ENCODE results near the gene SLIT3. TPM values are rescaled to one million over a fixed set of nuclear protein-coding genes. Genes with fewer than 3 reads are reported as not detected.

Gene SLIT3
- total and polyA plus RNA-seq, 5 donors from 2014 or later: not detected

DNA sequence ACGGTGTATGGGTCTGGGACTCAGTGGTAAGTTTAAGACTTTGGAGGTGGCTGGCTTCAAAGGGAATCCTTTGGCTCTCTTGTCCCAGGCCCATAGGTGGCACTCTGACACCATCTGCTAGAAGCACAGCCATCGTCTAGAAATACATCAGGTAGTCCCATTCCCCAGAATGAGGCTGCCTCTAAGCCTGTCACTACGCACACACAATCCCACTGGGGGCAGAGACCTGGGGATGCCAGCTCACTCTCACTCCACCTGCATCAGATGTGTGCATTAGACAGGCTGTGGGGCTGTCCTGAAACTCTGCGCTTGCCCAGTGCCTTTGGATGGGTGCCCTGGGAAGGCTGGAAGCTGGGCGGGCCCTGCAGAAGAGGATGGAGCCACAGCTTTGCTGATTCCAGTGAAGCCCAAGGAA is 594.3 kb downstream of the SLIT3 start:
- Histone ChIP-seq H3K4me1 (ENCODE audit: control insufficient read depth, insufficient read depth, low read length, poor library complexity, severe bottlenecking) (no peaks in the 10 kb centered on the region), H3K36me3 (ENCODE audit: control insufficient read depth, insufficient read depth, low read length) (no peaks in the 10 kb centered on the region), H3K27me3 (ENCODE audit: control insufficient read depth, insufficient read depth, low read length) (no peaks in the 10 kb centered on the region), H3K27ac (ENCODE audit: insufficient read depth, low read length, poor library complexity, severe bottlenecking) (no peak overlapping the region), H3K9me3 (ENCODE audit: control insufficient read depth in 2 of 2, low read length in 2 of 2) (no peaks in the 10 kb centered on the region), H3K4me3 (ENCODE audit: low read depth, low read length) (no peak overlapping the region)
- no peaks in the 10 kb centered on the region for H3K36me3 Mint-ChIP-seq
- ATAC-seq (ENCODE audit: low read depth in 2 of 2): no peak
- peaks cover 0 to 3% (median 0%) of the 10 kb centered on the region in 7 donors for H3K9me3 Mint-ChIP-seq
- no peaks in the 10 kb centered on the region for H3K4me1 Mint-ChIP-seq
- DNase-seq: peak in 1 of 3 donors; percentile 18
- H3K27me3 Mint-ChIP-seq: no peaks in the 10 kb centered on the region
- H3K4me3 Mint-ChIP-seq: no peak overlapping the region
- H3K27ac Mint-ChIP-seq: no peak overlapping the region

DNA sequence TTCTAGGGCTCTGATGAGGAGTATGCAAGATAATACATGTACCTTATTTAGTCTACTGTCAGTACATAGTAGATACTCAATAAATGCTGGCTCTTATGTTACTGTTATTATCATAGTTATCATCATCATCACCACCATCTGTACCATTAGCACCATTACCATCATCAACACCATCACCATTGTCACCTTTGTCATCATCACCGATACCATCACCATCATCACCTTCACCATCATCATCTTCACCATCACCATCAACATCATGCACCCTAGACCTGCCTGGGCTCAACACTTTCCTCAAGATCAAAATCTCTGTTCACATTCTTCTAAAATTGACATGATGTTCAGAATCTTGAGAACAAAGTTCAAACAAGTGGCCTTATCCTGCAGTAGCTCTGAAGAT is 595.6 kb downstream of the SLIT3 start:
- ATAC-seq (ENCODE audit: low read depth in 2 of 2) (no peak), DNase-seq (no peak)
- no peak overlapping the region for H3K4me3 ChIP-seq (ENCODE audit: low read depth, low read length)
- Mint-ChIP-seq H3K4me1 (no peaks in the 10 kb centered on the region), H3K27me3 (no peaks in the 10 kb centered on the region), H3K9me3 (peaks cover 0 to 3% (median 0%) of the 10 kb centered on the region in 7 donors), H3K4me3 (no peak overlapping the region), H3K36me3 (no peaks in the 10 kb centered on the region), H3K27ac (no peak overlapping the region)
- no peak overlapping the region for H3K27ac ChIP-seq (ENCODE audit: insufficient read depth, low read length, poor library complexity, severe bottlenecking)
- H3K4me1 ChIP-seq (ENCODE audit: control insufficient read depth, insufficient read depth, low read length, poor library complexity, severe bottlenecking): no peaks in the 10 kb centered on the region
- H3K9me3 ChIP-seq (ENCODE audit: control insufficient read depth in 2 of 2, low read length in 2 of 2): no peaks in the 10 kb centered on the region
- H3K27me3 ChIP-seq (ENCODE audit: control insufficient read depth, insufficient read depth, low read length): no peaks in the 10 kb centered on the region
- no peaks in the 10 kb centered on the region for H3K36me3 ChIP-seq (ENCODE audit: control insufficient read depth, insufficient read depth, low read length)

DNA sequence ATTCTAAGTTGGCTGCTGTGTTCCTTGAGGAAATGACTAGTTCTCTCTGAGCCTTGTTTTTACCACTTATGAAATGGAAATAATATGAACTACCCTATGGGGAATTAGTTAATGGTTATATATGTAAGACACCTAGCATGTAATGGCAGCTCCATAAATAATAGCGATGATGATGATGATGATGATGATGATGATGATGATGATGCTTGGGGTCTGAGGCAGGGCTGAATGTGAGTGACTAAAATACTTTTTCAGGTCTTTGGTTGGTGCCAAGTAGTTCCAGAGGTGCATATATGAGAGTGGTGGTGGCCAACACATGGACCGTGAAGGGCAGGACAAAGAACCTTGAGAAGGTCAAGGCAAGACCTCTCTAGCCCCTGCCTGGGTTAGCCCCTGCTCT is 598.4 kb downstream of the SLIT3 start:
- Mint-ChIP-seq H3K27ac (no peak overlapping the region), H3K36me3 (no peaks in the 10 kb centered on the region), H3K4me1 (no peaks in the 10 kb centered on the region), H3K4me3 (no peak overlapping the region), H3K9me3 (peaks cover 0 to 3% (median 0%) of the 10 kb centered on the region in 7 donors), H3K27me3 (no peaks in the 10 kb centered on the region)
- Histone ChIP-seq H3K4me1 (ENCODE audit: control insufficient read depth, insufficient read depth, low read length, poor library complexity, severe bottlenecking) (no peaks in the 10 kb centered on the region), H3K27me3 (ENCODE audit: control insufficient read depth, insufficient read depth, low read length) (no peaks in the 10 kb centered on the region), H3K9me3 (ENCODE audit: control insufficient read depth in 2 of 2, low read length in 2 of 2) (no peaks in the 10 kb centered on the region), H3K27ac (ENCODE audit: insufficient read depth, low read length, poor library complexity, severe bottlenecking) (no peak overlapping the region), H3K4me3 (ENCODE audit: low read depth, low read length) (no peak overlapping the region), H3K36me3 (ENCODE audit: control insufficient read depth, insufficient read depth, low read length) (no peaks in the 10 kb centered on the region)
- DNase-seq (no peak), ATAC-seq (ENCODE audit: low read depth in 2 of 2) (no peak)

DNA sequence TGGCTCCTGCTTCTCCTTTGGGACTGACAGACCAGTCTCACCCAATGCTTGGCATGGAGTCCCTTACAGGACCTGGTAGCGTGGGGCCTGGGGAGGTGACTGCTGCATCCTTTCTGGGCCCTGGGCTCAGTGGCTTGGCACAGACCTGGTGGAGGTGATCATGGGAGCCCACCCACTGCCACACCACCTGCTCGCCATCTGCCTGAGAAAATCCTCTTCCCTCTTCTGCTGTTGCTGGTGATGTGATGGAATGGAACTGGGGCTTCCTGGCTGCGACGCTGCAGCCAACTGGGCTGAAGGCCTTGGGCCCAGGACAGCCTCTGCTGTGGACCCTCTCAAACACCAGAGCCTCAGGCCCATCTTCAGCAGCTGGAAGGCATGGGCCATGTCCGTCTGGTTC is 599.3 kb downstream of the SLIT3 start:
- Histone ChIP-seq H3K9me3 (ENCODE audit: control insufficient read depth in 2 of 2, low read length in 2 of 2) (no peaks in the 10 kb centered on the region), H3K4me3 (ENCODE audit: low read depth, low read length) (no peak overlapping the region), H3K27me3 (ENCODE audit: control insufficient read depth, insufficient read depth, low read length) (no peaks in the 10 kb centered on the region), H3K4me1 (ENCODE audit: control insufficient read depth, insufficient read depth, low read length, poor library complexity, severe bottlenecking) (no peaks in the 10 kb centered on the region), H3K27ac (ENCODE audit: insufficient read depth, low read length, poor library complexity, severe bottlenecking) (no peak overlapping the region), H3K36me3 (ENCODE audit: control insufficient read depth, insufficient read depth, low read length) (no peaks in the 10 kb centered on the region)
- Mint-ChIP-seq H3K9me3 (peaks cover 0 to 3% (median 0%) of the 10 kb centered on the region in 7 donors), H3K4me3 (no peak overlapping the region), H3K36me3 (no peaks in the 10 kb centered on the region), H3K4me1 (no peaks in the 10 kb centered on the region), H3K27me3 (peaks cover 4% of the 10 kb centered on the region), H3K27ac (no peak overlapping the region)
- DNase-seq (no peak), ATAC-seq (ENCODE audit: low read depth in 2 of 2) (no peak)

GRCh38 chr5:168699002-168699401 is 601.9 kb downstream of the SLIT3 start:
- Mint-ChIP-seq H3K4me3 (no peak overlapping the region), H3K27me3 (peaks cover 5% of the 10 kb centered on the region), H3K4me1 (no peaks in the 10 kb centered on the region), H3K27ac (no peak overlapping the region), H3K9me3 (peaks cover 0 to 3% (median 0%) of the 10 kb centered on the region in 7 donors), H3K36me3 (no peaks in the 10 kb centered on the region)
- DNase-seq: no peak
- Histone ChIP-seq H3K27me3 (ENCODE audit: control insufficient read depth, insufficient read depth, low read length) (no peaks in the 10 kb centered on the region), H3K27ac (ENCODE audit: insufficient read depth, low read length, poor library complexity, severe bottlenecking) (no peak overlapping the region), H3K4me1 (ENCODE audit: control insufficient read depth, insufficient read depth, low read length, poor library complexity, severe bottlenecking) (no peaks in the 10 kb centered on the region), H3K9me3 (ENCODE audit: control insufficient read depth in 2 of 2, low read length in 2 of 2) (no peaks in the 10 kb centered on the region), H3K36me3 (ENCODE audit: control insufficient read depth, insufficient read depth, low read length) (no peaks in the 10 kb centered on the region), H3K4me3 (ENCODE audit: low read depth, low read length) (no peak overlapping the region)
- no peak for ATAC-seq (ENCODE audit: low read depth in 2 of 2)

- Mint-ChIP-seq H3K9me3 (peaks cover 0 to 3% (median 0%) of the 10 kb centered on the region in 7 donors), H3K27me3 (peaks cover 11% of the 10 kb centered on the region)
These were observed 603.8 kb downstream of the SLIT3 start for GRCh38 chr5:168697034-168697720.

DNA sequence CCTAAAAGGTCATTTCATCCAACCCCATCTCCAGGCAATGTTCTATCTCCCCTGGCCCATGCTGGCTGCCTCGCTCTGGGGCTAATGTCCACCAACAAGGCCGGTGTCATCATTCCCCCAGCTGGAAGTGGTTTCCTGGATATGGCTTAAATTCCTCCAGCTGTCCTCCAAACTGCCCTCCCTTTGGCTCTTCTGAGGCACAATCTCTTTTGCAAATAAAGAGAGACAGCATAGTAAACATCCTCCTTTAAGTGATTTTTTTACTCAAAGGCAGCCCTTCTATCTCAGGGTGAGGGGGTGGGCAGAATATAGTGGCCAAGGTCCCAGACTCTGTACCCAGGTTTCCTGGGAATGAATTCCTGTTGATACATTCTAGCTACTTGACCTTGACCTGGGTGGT is 604.3 kb downstream of the SLIT3 start:
- no peaks in the 10 kb centered on the region for H3K4me1 Mint-ChIP-seq
- DNase-seq (no peak), ATAC-seq (ENCODE audit: low read depth in 2 of 2) (no peak)
- Histone ChIP-seq H3K9me3 (ENCODE audit: control insufficient read depth in 2 of 2, low read length in 2 of 2) (no peaks in the 10 kb centered on the region), H3K27me3 (ENCODE audit: control insufficient read depth, insufficient read depth, low read length) (no peaks in the 10 kb centered on the region), H3K4me1 (ENCODE audit: control insufficient read depth, insufficient read depth, low read length, poor library complexity, severe bottlenecking) (no peaks in the 10 kb centered on the region), H3K36me3 (ENCODE audit: control insufficient read depth, insufficient read depth, low read length) (no peaks in the 10 kb centered on the region), H3K4me3 (ENCODE audit: low read depth, low read length) (no peak overlapping the region), H3K27ac (ENCODE audit: insufficient read depth, low read length, poor library complexity, severe bottlenecking) (no peak overlapping the region)
- H3K9me3 Mint-ChIP-seq: peaks cover 0 to 3% (median 0%) of the 10 kb centered on the region in 7 donors
- H3K4me3 Mint-ChIP-seq: no peak overlapping the region
- H3K36me3 Mint-ChIP-seq: no peaks in the 10 kb centered on the region
- H3K27ac Mint-ChIP-seq: no peak overlapping the region
- H3K27me3 Mint-ChIP-seq: peaks cover 14% of the 10 kb centered on the region

More at GRCh38 chr5:168697034-168697720, 603.8 kb downstream of the SLIT3 start:
- no peaks in the 10 kb centered on the region for H3K27me3 ChIP-seq (ENCODE audit: control insufficient read depth, insufficient read depth, low read length)
- Mint-ChIP-seq H3K27ac (no peak overlapping the region), H3K4me3 (no peak overlapping the region), H3K4me1 (no peaks in the 10 kb centered on the region), H3K36me3 (no peaks in the 10 kb centered on the region)
- DNase-seq (no peak), ATAC-seq (ENCODE audit: low read depth in 2 of 2) (no peak)
- no peaks in the 10 kb centered on the region for H3K9me3 ChIP-seq (ENCODE audit: control insufficient read depth in 2 of 2, low read length in 2 of 2)
- H3K27ac ChIP-seq (ENCODE audit: insufficient read depth, low read length, poor library complexity, severe bottlenecking): no peak overlapping the region
- H3K4me1 ChIP-seq (ENCODE audit: control insufficient read depth, insufficient read depth, low read length, poor library complexity, severe bottlenecking): no peaks in the 10 kb centered on the region
- no peaks in the 10 kb centered on the region for H3K36me3 ChIP-seq (ENCODE audit: control insufficient read depth, insufficient read depth, low read length)
- H3K4me3 ChIP-seq (ENCODE audit: low read depth, low read length): no peak overlapping the region

DNA sequence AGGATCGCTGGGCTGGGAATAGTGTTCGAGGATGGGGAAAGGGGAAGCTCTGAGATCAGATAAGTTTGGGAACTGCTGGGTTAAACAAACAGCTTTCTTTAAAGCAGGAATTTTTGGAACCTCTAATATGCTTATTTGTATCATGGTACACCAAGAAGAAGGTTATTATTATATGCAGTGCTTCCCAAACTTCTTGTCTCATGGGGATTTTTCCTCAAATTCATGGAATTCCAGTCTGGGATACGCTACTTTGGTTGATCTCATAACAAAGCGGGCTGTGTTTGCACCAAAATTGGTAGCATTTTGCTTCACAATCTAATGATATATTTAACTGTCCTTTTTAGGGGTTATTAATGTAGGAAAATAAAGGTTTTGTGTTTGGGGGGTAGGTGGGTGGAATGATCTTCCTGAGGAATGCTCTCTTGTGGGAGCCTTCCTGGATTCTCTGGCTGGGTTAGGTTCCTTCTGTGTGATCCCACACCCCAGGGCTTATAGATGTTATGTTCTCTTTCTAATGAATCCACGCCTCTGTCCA is 605.6 kb downstream of the SLIT3 start:
- no peak overlapping the region for H3K27ac ChIP-seq (ENCODE audit: insufficient read depth, low read length, poor library complexity, severe bottlenecking)
- H3K4me1 ChIP-seq (ENCODE audit: control insufficient read depth, insufficient read depth, low read length, poor library complexity, severe bottlenecking): no peaks in the 10 kb centered on the region
- H3K4me3 ChIP-seq (ENCODE audit: low read depth, low read length): no peak overlapping the region
- no peaks in the 10 kb centered on the region for H3K27me3 ChIP-seq (ENCODE audit: control insufficient read depth, insufficient read depth, low read length)
- H3K4me3 Mint-ChIP-seq: no peak overlapping the region
- H3K4me1 Mint-ChIP-seq: no peaks in the 10 kb centered on the region
- ATAC-seq (ENCODE audit: low read depth in 2 of 2): no peak
- H3K36me3 ChIP-seq (ENCODE audit: control insufficient read depth, insufficient read depth, low read length): no peaks in the 10 kb centered on the region
- H3K9me3 ChIP-seq (ENCODE audit: control insufficient read depth in 2 of 2, low read length in 2 of 2): no peaks in the 10 kb centered on the region
- H3K36me3 Mint-ChIP-seq: no peaks in the 10 kb centered on the region
- peaks cover 15% of the 10 kb centered on the region for H3K27me3 Mint-ChIP-seq
- H3K27ac Mint-ChIP-seq: no peak overlapping the region
- peaks cover 0 to 3% (median 0%) of the 10 kb centered on the region in 7 donors for H3K9me3 Mint-ChIP-seq
- no peak for DNase-seq

Data from CD4-positive, CD25-positive, alpha-beta regulatory T cell (primary cell).